Right cardiac atrium (tissue), 5 donors: Measurements from ENCODE around the gene CCDC112. TPM values are rescaled to one million over a fixed set of nuclear protein-coding genes. Genes with fewer than 3 reads are reported as not detected.
"Not testable (repeated sequence)": the region's sequence is repeated elsewhere in the genome, so short reads cannot be mapped to it uniquely, and the experiment has no call there.

Experiments
- ATAC-seq, 2 donors: fragments of 200-7000 bp; cut with Tn5 transposase; one replicate each; pipeline versions ENCODE4 v1.8.0 to v1.9.1; 2020; ENCODE audit warnings: moderate library complexity in 2 of 2, mild to moderate bottlenecking in 1 of 2
- DNase-seq, 3 donors: peaks; one replicate each; pipeline ENCODE4 v3.0.0-alpha.2; 2020
- H3K27ac ChIP-seq: one replicate; pipeline ENCODE4 v1.5.1; 2013; ENCODE audit warnings: mild to moderate bottlenecking, low read length, control low read depth, moderate library complexity
- H3K27me3 ChIP-seq: one replicate; pipeline ENCODE4 v1.6.1; 2013; ENCODE audit not compliant: control insufficient read depth, insufficient read depth
- H3K4me1 ChIP-seq: one replicate; pipeline ENCODE4 v1.6.1; 2013; ENCODE audit warnings: low read length; ENCODE audit not compliant: control insufficient read depth, insufficient read depth
- H3K4me3 ChIP-seq: one replicate; pipeline ENCODE4 v1.5.1; 2013; ENCODE audit warnings: low read length, control low read depth
- H3K9me3 ChIP-seq: one replicate; pipeline ENCODE4 v1.6.1; 2013; ENCODE audit warnings: low read length; ENCODE audit not compliant: control insufficient read depth
- WGBS: extraction: QIAGEN DNeasy Blood & Tissue Kit; methylation state at CpG from one replicate; pipeline ENCODE4 v1.1.7; 2013; 5-methylcytosine and 5-hydroxymethylcytosine counted together
- intact Hi-C, 4 donors: fragments of 100-400 bp; cut with DNase I; formaldehyde crosslinking; loops; one replicate each; pipeline versions ENCODE4 v1.11.0 to v1.14.0; 2022 to 2023
- polyA plus RNA-seq: library from polyadenylated mRNA; stranded (reverse); fragments of 200-250 nt; gene quantifications from one replicate; pipeline ENCODE4 v1.2.3, GENCODE V29; 2013
- total RNA-seq, 4 donors: library from RNA; stranded (reverse); fragmentation: NEBNext Ultra II Directional; extraction: Animal tissue kit (Norgen Biotek cat#: 25700); gene quantifications; one replicate each; pipeline ENCODE4 v1.2.1, GENCODE V29; 2021
- donor health status: healthy with polysubstance abuse.
- donor health status: DM: no; HTN: yes; CAD: no.
- donor health status: DM: no; HTN: no; CAD: no.
- donor health status: DM: no; HTN: yes; CAD: no; lungs with severe emphysema.
- donor health status: DM: yes; HTN: yes; CAD: no.

CCDC112 gene
- total and polyA plus RNA-seq, 5 donors, result 2.8 to 6.0 (median 4.1) TPM

DNA sequence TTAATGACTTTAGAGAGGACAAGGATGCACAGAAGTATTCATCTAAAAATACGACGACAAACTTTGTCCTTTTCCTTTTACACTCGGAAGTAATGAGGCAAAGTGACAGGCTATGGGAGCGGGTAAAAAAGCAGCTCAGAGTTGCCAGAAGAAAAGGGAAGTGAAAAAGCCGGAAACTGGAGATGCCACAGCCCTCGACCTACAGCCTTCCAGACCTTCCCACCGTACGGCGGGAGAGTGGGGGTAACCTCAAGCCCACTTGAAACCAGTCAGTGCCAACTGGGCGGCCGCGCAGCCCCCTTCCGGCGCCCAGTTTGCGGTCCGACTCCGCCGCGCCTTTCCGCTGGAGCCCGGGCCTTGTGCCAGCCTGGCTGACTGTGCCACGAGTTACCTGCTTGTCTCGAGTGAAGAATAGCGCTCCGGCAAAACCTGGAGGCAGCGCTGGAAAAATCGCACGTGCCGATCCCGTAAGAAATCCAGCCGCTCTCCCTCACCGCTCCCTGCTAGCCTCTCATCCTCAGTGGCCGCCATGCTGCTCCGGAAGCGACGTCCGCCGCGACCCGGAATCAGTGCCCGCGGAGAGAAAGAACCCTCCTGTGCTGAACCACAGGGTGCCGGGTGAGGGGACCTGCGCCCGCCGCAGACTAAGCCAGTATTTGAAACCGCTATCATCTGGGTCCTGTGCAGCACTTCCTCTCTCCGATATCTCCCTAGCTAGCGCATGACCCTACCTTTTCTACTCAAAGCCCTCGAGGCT lies 34.0 kb downstream of the CCDC112 start, which contains the start of gene PGGT1B:
Gene PGGT1B, minus strand, starts transcription at position 557 of the 757 bp plus-strand sequence. Its CDS starts 26 bp downstream, at position 531.
- Histone ChIP-seq H3K9me3 (no peaks in the 10 kb centered on the region), H3K4me1 (no peaks in the 10 kb centered on the region), H3K4me3 (peak within 1 kb of the TSS; percentile 78), H3K27ac (peak within 1 kb of the TSS; percentile 89), H3K27me3 (no peaks in the 10 kb centered on the region)
- intact Hi-C loops, result no loop called here
- DNase-seq (peak; percentile 79 to 90 (median 90)), ATAC-seq (peak; percentile 97 to 98)
- WGBS, result under 1% methylated on average over 50 of the region's 50 CpGs

DNA sequence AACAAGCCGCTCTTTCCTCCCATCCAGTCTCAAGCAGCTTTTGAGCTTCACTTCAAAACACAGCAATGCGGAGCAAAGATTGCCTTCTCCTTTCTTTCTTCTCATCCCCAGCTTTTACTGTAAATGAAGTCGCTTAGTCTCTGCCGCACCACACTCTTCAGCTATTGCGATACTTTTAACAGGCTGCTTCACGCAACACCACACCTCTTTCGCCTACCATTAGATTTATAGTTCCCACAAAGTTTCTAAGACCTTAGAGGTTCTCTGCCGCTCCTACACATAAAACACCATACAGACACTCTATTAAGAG lies 34.5 kb downstream of the CCDC112 start:
- ATAC-seq (no peak), DNase-seq (no peak)
- no peaks in the 10 kb centered on the region for H3K4me1 ChIP-seq
- no peaks in the 10 kb centered on the region for H3K27me3 ChIP-seq
- H3K27ac ChIP-seq, result no peak overlapping the region
- intact Hi-C loops, result no loop called here
- 5% methylated on average over 8 of the region's 8 CpGs for WGBS
- H3K9me3 ChIP-seq, result no peaks in the 10 kb centered on the region
- peak overlapping the region; percentile 78 for H3K4me3 ChIP-seq

DNA sequence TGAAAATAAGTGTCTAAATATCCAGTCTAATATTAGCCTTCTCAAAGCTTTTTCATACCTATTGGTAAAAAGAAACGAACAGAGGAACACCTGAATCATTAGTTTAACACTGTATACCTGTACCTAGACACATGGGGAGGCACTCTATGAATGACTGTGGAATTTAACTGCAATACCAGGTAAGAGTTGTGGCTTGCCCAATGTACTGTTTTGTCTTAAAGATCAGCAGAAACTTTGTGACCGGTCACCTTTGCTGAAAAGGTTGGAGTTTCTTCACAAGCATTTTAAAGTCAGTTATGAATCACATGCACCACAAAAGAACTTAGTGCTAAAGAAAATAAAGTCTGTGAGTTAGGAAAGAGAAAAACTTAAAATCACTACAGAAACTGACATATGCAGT lies 36.2 kb downstream of the CCDC112 start:
- ATAC-seq, result no peak
- DNase-seq, result no peak
- intact Hi-C loops, result no loop called here
- Histone ChIP-seq H3K4me1 (no peaks in the 10 kb centered on the region), H3K4me3 (no peak overlapping the region), H3K27me3 (no peaks in the 10 kb centered on the region), H3K27ac (no peak overlapping the region), H3K9me3 (no peaks in the 10 kb centered on the region)
- WGBS, result 94% methylated on average over 2 of the region's 2 CpGs

DNA sequence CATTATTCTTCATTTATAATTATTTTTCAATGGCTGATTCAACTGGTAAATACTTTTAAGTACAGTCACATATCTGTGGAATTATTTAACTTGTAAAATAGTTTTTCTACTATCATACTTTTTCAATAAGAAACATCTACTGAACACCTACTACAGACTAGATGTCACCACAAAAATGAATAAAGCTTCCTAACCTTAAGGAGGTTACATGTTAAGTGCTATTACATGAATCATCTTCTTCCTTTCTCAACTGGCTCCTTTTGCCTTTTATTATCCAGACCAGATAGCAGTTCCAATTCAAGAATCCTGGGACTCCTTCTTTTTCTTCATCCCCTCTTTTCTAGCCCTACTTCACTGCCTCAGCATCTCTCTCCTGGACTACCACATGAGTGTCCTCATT lies 38.5 kb downstream of the CCDC112 start:
- intact Hi-C loops, result no loop called here
- Histone ChIP-seq H3K27ac (no peak overlapping the region), H3K4me1 (no peaks in the 10 kb centered on the region), H3K4me3 (no peak overlapping the region), H3K27me3 (no peaks in the 10 kb centered on the region), H3K9me3 (no peaks in the 10 kb centered on the region)
- no peak for DNase-seq
- ATAC-seq, result no peak

DNA sequence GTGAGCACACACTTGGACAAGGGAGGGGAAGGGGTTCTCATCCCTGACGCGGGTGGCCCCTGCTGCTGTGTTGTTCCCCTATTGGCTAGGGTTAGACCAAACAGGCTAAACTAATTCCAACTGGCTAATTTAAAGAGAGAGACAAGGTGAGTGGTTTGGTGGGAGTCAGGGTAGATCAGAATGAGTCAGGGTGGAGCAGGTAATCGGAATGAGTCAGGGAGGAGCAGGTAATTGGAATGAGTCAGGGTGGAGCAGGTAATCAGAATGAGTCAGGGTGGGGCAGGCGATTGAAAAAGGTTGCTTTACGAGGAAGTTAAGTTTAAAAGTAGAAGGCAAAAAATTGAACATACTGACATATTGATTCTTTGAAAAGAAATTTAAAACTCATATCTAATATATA lies 47.1 kb downstream of the CCDC112 start:
- whole genome bisulfite sequencing, result 87% methylated on average over 5 of the region's 5 CpGs
- H3K27me3 ChIP-seq, DNase-seq, H3K4me3 ChIP-seq, H3K4me1 ChIP-seq, H3K27ac ChIP-seq, ATAC-seq, H3K9me3 ChIP-seq: not testable (repeated sequence)
- intact Hi-C loops, result loop anchor here in 1 of 4 donors (10.0 kb wide), 1 partner anchor 155 kb away; no protein-coding TSS in a partner anchor

DNA sequence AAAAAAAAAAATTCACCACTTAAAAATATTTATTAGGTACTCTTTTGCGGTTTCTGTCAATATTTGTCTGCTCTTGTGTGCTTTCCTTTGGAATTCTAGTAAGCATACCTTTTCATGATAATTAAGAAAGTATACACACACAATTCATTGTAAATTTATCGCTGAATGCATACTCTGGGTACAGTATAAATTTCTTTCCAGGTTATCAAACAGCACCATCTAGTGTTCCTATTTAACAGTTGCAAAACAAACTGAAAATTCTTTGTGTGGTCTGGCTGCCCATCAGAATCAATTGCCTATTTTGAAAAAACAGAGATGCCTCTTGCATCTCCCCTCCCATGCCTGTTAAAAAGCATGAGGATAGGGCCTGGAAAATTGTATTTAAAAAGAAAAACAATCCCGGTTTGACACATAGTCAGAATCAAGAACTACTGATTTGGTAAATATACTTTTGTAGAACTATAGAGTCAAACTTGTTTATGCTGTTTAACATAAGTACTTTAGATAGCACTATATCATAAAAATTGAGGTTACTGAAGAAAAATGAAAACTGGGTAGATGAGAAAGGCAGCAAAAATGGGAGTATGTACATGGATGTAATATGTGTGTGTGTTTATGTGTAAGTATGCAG lies 50.0 kb downstream of the CCDC112 start:
- ATAC-seq, result peak in 1 of 2 donors; percentile 21
- H3K4me1 ChIP-seq, result peaks cover 4% of the 10 kb centered on the region
- no peaks in the 10 kb centered on the region for H3K9me3 ChIP-seq
- H3K4me3 ChIP-seq, result no peak overlapping the region
- intact Hi-C loops, result loop anchor here in 1 of 4 donors (10.0 kb wide), 1 partner anchor 152 kb away; no protein-coding TSS in a partner anchor
- no peak overlapping the region for H3K27ac ChIP-seq
- no peak for DNase-seq
- H3K27me3 ChIP-seq, result no peaks in the 10 kb centered on the region
- WGBS, result 35% methylated on average over 3 of the region's 3 CpGs

DNA sequence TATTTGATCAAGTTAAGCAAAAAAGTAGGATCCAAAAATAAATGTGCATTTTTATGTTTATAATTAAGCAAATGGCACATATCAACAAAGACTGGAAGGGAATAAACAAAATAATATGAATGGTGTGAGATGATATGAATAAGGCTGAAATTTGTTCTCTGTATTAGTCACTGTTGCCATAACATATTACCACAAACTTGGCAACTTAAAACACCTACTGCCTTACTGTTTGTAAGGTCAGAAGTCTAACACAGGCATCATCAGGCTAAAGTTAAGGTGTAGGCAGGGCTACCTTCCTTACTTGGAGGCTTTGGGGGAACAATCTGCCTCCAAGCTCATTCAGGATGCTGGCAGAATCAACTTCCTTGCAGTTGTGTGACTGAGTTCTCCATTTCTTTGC lies 53.0 kb downstream of the CCDC112 start:
- H3K9me3 ChIP-seq, result no peaks in the 10 kb centered on the region
- H3K27ac ChIP-seq, result no peak overlapping the region
- no peaks in the 10 kb centered on the region for H3K27me3 ChIP-seq
- ATAC-seq, result no peak
- no peak for DNase-seq
- intact Hi-C loops, result loop anchor here in 1 of 4 donors (10.0 kb wide), 1 partner anchor 149 kb away; no protein-coding TSS in a partner anchor
- peaks cover 4% of the 10 kb centered on the region for H3K4me1 ChIP-seq
- no peak overlapping the region for H3K4me3 ChIP-seq

DNA sequence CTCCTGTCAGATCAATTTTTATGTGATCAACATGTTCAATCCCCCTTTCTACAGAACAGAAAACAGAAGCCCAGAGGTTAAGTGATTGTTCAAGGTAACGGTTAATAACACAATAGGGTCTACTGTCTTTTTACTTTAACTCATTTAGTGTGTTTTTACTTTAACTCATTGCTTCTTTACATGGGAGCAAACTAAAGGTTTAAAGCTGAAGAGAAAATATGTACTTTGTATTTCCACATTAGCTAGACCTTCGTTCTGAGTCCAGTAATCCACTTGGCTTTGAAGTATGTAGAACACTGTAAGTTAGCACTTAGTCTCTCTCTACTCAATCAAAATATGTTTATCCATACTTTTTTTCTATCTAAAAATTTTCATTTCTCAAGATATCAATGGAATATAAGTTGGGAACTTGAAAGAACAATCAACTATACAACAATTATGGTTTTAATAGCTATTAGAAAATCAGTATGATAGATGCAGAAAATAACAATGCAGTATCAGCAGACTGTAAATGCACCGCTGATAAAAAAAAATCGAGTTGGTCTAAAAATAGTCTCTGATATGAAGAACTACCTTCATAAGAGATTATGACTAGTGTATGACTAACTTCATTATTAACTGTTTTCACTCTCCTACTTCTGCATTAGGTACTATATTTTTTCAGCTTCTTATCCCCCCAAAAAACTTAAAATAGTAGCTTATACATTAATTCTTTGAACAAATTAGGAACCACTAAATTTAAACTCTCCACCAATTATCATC lies 54.4 kb downstream of the CCDC112 start:
- H3K27ac ChIP-seq, result no peak overlapping the region
- H3K4me3 ChIP-seq, result no peak overlapping the region
- peaks cover 4% of the 10 kb centered on the region for H3K4me1 ChIP-seq
- H3K27me3 ChIP-seq, result no peaks in the 10 kb centered on the region
- no peak for DNase-seq
- intact Hi-C loops, result loop anchor here in 1 of 4 donors (10.0 kb wide), 1 partner anchor 147 kb away; no protein-coding TSS in a partner anchor
- no peaks in the 10 kb centered on the region for H3K9me3 ChIP-seq
- WGBS, result 52% methylated on average over 4 of the region's 4 CpGs
- no peak for ATAC-seq

DNA sequence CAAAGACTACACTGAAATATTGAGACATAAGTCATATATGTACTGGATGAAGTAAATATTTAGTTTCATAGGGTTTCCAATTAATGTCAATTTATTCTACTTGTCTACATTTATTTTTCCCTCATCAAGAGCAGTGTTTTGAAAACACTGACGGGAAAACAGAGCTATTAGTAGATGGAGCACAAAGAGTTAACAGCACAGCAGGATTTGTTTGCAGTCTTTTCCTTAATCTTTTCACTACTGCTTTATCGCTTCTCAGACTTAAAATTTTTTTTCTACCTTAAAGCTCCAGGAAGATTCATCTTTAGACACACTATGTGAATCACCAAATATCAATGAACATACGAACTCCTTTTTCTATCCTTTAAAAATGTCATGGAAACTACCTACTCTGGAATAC lies 59.4 kb downstream of the CCDC112 start:
- DNase-seq, result no peak
- intact Hi-C loops, result no loop called here
- WGBS, result 86% methylated on average over 3 of the region's 3 CpGs
- Histone ChIP-seq H3K4me3 (no peak overlapping the region), H3K4me1 (no peaks in the 10 kb centered on the region), H3K27me3 (no peaks in the 10 kb centered on the region), H3K27ac (no peak overlapping the region), H3K9me3 (no peaks in the 10 kb centered on the region)
- ATAC-seq, result no peak

DNA sequence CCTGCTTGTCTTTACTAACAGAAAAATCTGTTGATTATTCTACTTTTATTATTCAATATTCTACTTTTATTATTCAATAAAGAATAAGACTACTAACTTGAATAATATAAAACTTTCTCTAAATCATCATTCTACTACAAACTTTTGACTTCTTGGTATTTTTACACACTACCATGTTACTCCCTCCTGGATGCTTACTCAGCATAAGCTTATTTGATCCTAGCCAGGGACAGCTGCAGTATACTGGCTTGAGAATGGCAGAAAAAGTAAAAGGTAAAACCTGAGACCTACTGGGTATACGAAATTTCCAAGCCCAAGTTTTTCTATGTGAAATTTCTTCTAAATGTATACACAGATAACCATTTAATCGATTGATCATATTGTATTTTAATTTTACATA lies 59.9 kb downstream of the CCDC112 start:
- Histone ChIP-seq H3K4me3 (no peak overlapping the region), H3K27ac (no peak overlapping the region), H3K4me1 (no peaks in the 10 kb centered on the region), H3K27me3 (no peaks in the 10 kb centered on the region), H3K9me3 (no peaks in the 10 kb centered on the region)
- ATAC-seq (no peak), DNase-seq (no peak)
- intact Hi-C loops, result no loop called here
- WGBS, result 94% methylated on average over 2 of the region's 2 CpGs

DNA sequence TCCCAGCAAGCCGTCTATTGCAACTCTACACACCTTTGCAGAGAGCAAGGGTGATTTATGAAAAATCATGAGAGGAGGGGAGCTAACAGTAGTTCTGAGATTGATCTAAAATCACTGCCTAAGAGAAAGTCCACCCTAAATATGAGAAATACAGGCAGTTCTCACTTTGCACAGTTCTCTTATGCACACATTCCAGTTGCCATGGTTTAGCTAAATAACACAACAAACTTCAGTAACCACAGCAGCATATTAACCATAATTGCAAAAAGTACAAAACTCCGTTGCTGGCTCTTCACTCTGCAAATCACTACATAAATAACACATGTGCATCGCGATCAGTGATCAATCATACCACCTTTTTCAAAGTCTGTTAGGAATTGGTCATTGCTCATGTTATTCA lies 64.9 kb downstream of the CCDC112 start:
- Histone ChIP-seq H3K4me3 (no peak overlapping the region), H3K27ac (no peak overlapping the region), H3K27me3 (no peaks in the 10 kb centered on the region), H3K9me3 (no peaks in the 10 kb centered on the region), H3K4me1 (no peaks in the 10 kb centered on the region)
- WGBS, result 91% methylated on average over 4 of the region's 4 CpGs
- intact Hi-C loops, result no loop called here
- no peak for DNase-seq
- ATAC-seq, result no peak
